NT2/D1 (cell line): ENCODE results near the gene KLHL42.

ENCODE experiments used
- SUZ12 ChIP-seq: IDR thresholded peaks from 2 replicates; pipeline ENCODE4 v1.6.1; 2011; ENCODE audit not compliant: insufficient read length, insufficient read depth; ENCODE audit errors: extremely low read depth
- YY1 ChIP-seq: IDR thresholded peaks from 2 replicates; pipeline ENCODE4 v1.6.1; 2011; ENCODE audit not compliant: insufficient read length, insufficient read depth
- ZNF274 ChIP-seq: IDR thresholded peaks from 2 replicates; pipeline ENCODE4 v1.6.1; 2011; ENCODE audit warnings: mild to moderate bottlenecking, low read depth, low read length

GRCh38 chr12:27787559-27787958, 7.5 kb downstream of the KLHL42 start:
- no peak for TF ChIP-seq SUZ12
- no peak for TF ChIP-seq ZNF274
- no peak for TF ChIP-seq YY1
